Stimulated activated CD4-positive, alpha-beta T cell treated with anti-CD3 and anti-CD28 coated beads, Interleukin-15, amount 100 ng/mL, for 48 hours (primary cell): ENCODE results near the gene KCNE5.
"Not testable (repeated sequence)": the region's sequence is repeated elsewhere in the genome, so short reads cannot be mapped to it uniquely, and the experiment has no call there.

Experiments used
- DNase-seq, 2 donors: peaks; one replicate each; pipeline ENCODE4 v3.0.0-alpha.2; 2020; ENCODE audit warnings: low read depth in 2 of 2

The KCNE5 gene

DNA sequence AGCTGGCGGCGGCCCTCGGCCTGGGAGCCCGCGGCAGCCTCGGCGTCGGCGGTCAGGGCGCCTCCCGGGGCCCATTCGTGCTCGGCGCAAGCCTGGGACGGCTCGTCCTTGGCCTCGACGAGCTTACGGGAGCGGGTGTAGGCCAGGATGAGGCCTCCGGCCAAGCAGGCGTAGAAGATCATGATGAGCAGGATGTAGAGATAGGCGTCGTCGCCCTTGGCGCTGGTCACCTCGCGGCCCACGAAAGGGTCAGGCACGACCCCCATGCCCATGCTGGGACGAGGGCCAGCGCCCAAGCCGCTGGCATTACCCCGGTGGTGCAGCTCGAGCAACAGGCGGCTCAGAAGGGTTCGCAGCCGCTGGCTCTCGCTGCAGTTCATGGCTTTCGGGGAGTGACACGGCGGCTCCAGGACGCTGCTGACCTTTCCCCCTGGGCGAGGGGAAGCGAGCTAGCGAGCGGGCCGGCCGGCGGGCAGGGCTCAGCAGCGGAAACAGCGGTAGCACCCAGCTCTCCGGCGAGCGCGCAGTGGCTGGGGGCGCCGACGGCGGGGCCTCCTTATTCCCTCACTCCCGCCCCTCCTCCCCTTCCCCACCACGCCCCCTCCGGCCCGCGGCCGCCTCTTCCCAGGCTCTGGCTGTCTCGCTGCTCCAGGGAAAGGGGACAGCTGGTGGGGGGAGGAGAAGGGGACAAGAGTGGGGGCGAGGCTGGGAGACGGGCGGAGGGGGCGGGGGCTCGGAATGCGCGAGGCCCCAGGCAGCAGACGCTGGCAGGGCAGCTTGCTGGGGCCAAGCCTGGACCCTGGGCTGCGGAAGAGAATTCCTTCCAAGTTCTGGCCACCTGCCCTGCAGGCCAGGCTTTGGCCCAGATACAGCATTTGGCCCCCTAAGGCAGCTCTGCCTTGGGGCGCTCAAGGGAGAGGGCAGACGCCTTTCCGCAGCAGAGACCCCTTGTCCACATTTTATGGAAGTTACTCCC lies at the start of gene KCNE5:
KCNE5 (minus strand) TSS at position 532 of the 976 bp plus-strand sequence; CDS start at position 380, 152 bp downstream.
- no peak for DNase-seq

- DNase-seq: no peak
Measured at GRCh38 chrX:109672239-109672638, 47.3 kb upstream of the KCNE5 start.

- not testable (repeated sequence) for DNase-seq
Measured at GRCh38 chrX:109671170-109671569, 46.2 kb upstream of the KCNE5 start.

DNA sequence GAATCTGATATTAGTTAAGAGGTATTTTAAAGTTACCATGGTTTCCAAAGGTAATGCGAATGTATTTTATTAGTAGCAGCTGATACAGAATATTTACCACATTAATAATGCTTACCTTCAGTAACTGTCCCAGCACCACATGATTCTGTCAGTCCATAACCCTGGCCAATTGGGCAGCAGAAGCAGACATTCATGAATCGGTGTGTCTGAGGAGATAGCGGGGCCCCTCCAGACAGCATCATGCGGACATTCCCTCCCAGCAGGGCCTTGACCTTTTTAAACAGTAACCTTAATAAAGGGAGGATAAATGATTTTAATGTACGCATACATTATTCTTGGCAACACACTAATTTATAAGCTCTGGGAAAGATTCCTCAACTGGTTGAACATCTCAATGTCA lies 43.0 kb upstream of the KCNE5 start:
- DNase-seq: no peak

GRCh38 chrX:109660435-109661143 lies 35.6 kb upstream of the KCNE5 start:
- no peak for DNase-seq

DNA sequence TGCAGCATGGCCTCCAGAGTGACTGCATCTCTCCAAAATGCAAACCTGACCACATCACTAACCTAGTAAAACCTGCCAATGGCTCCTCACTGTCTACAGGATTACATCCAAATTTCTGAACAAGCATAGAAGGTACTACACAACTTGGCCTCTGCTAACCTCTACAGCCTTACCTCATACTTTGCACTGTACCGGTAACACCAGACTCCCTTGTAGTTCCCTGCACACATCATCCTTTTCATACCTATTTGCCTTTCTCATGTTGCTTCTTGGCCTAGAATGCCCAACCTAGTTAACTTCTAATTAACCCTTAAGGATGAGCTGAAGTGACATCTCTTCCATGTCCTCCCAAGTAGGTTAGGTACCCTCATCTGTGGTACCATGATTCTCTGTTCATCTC lies 33.4 kb upstream of the KCNE5 start:
- no peak for DNase-seq

DNA sequence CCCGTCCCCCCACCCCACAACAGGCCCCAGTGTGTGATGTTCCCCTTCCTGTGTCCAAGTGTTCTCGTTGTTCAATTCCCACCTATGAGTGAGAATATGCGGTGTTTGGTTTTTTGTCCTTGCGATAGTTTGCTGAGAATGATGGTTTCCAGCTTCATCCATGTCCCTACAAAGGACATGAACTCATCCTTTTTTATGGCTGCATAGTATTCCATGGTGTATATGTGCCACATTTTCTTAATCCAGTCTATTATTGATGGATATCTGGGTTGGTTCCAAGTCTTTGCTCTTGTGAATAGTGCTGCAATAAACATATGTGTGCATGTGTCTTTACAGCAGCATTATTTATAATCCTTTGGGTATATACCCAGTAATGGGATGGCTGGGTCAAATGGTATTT lies 32.4 kb upstream of the KCNE5 start:
- not testable (repeated sequence) for DNase-seq

DNA sequence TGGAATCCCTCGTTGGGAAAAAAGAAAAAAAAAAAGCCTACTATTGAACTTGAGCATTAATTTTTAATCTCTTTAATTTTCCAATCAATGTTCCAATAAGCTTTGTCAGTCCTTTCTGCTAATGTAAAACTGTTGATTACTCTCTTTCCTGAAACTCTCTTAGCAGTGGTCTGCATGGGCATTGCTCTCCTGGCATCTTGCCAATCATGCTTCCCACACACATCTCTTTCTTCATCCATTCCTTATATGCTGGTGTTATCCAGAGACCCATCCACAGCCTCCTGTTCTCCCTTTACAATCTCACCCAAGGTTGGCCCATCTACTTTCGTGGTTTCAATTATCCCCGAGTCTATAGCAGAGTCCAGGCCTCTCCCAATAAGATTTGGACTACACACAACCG lies 31.8 kb upstream of the KCNE5 start:
- DNase-seq: no peak

DNA sequence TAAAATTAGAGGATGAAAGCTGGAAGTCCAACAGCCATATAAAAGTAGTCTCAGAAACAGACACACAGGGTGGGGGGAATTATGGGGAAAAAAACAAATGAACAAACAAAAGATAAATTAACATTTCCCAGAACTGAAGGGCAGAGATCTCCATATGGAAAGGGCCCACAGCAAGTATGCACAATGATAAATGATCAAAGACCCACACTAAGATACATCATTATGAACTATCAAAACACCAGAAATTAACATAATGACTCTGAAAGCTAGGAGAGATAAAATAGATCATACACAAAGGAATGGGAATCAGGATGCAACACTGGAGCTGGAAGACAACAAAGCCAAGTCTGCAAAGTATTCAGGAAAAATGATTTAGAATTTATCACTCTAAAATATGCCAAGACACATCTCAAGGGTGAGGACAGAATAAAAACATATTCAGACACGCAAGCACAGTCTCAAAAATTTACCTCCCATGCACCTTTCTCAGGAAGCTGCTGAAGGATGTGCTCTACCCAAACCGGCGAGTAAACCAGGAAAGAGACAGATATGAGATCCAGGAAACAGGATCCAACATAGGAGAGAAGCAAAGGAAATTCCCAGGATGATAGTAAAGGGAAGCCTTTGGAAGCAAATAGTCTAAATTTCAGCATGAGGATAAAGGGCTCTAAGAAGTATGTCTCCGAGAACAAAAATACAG lies 30.7 kb upstream of the KCNE5 start:
- DNase-seq: no peak

DNA sequence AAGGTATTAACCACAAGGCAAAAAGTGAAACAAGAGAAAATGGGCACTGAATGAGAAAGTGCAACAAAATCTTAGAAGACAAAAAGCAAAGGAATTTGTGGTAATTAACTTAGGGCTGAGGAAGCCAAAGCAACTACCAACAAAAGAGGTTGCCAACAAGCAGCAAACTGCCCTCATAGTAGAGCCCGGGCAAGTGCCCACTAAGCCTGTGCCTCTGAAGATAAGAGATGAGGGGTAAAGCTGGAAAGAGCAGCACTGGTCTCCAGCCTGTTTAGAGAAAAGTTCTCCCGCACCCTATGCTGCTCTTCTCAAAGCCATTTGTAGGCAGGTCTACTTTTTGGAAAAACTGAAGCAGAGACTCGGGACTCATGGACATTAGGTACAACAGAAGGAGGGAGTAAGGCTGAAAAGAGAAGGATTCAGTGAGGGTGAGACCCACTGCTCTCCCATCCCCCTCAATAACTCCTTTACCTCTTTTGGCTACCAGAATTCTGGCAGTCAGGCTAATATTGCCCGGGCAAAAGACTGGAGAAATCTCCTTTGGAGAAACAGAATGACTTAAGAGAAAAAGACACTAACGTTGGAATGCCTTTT lies 29.6 kb upstream of the KCNE5 start:
- no peak for DNase-seq

GRCh38 chrX:109644671-109645070 lies 19.7 kb upstream of the KCNE5 start:
- DNase-seq: not testable (repeated sequence)

- DNase-seq: no peak
Measured at GRCh38 chrX:109643687-109644086, 18.7 kb upstream of the KCNE5 start.

GRCh38 chrX:109638158-109638557 lies 13.2 kb upstream of the KCNE5 start:
- DNase-seq: no peak

DNA sequence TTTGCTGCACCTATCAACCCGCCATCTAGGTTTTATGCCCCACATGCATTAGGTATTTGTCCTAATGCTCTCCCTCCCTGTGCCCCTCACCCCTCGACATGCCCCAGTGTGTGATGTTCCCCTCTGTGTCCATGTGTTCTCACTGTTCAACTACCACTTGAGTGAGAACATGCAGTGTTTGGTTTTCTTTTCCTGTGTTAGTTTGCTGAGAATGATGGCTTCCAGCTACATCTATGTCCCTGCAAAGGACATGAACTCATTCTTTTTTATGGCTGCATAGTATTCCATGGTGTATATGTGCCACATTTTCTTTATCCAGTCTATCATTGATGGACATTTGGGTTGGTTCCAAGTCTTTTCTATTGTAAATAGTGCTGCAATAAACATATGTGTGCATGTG lies 12.5 kb upstream of the KCNE5 start:
- not testable (repeated sequence) for DNase-seq

- no peak for DNase-seq
Measured at GRCh38 chrX:109635146-109635545, 10.2 kb upstream of the KCNE5 start.

DNA sequence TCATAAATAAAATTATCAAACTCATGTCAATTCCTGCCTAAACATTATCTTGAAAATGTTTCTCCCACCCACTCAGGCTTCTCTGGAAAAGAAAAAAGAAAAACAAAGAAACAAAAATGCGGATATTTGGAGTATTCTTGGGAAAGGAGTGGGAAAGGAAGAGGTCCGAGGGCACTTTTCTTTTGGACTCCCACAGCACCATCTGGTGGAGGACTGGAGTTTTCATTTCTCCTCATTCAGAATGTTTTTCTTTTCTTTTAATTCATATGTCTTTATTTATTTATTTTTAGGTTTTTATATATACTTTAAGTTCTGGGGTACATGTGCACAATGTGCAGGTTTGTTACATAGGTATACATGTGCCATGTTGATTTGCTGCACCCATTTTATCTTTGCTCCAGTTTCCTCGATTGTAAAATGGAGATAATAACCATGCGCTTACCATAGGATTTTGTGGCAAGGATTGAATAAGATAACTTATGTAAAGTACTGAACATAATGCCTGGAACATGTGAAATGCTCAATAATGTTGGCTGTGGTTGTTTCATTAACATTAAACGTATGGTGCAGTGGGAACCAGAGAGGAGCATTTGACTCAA lies 8.0 kb upstream of the KCNE5 start:
- DNase-seq: no peak

DNA sequence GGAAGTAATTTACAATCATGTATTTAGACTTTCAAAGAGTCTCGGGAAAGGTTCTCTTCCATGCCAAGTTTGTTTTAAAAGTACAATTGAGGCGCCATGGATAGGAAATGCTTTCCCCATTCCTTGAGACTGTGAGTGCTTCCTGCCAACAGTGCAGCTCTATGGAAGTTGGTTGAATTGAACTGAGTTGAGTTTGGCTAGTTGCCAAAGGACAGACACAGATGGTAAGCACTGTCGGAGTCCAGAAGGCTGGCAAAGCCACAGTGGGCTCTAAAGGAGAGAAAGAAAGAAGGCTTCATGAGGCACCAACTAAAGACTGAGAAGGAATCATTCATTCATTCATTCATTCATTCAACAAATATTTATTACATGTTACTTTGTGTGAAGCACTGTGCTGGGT lies 4.3 kb upstream of the KCNE5 start:
- DNase-seq: no peak

DNA sequence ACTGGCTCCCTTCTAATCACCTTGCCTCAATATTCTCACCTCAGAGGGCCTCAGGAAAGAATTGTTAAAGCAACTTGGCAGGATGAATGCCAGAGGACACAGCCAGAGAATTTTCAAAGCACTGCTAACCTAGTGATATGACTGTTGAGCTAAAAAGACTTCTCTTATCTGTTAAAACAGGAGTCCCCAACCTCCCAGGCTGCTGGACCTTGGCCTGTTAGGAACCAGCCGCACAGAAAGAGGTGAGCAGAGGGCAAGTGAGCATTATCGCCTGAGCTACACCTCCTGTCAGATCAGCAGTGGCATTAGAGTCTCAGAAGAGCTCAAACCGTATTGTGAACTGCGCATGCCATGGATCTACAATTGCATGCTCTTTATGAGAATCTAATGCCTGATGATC lies 1.7 kb upstream of the KCNE5 start:
- DNase-seq: no peak

GRCh38 chrX:109623997-109624396 lies 975 bp downstream of the KCNE5 start:
- no peak for DNase-seq

- DNase-seq: no peak
Measured at GRCh38 chrX:109622270-109622669, 2.7 kb downstream of the KCNE5 start.

GRCh38 chrX:109619771-109620170 lies 5.2 kb downstream of the KCNE5 start:
- no peak for DNase-seq
